Spleen (tissue), 7 donors: Measurements from ENCODE around the gene PRKCH.

Experiments used
- CTCF ChIP-seq, 11 experiments: fragments of 200-600 bp in 7 of 11; fragments of 450-650 bp in 4 of 11; sonication (generic) in 4 of 11; IDR thresholded peaks in 8 of 11; conservative IDR thresholded peaks in 3 of 11; 1 replicate in 7 of 11; 2 replicates in 4 of 11; pipeline versions ENCODE4 v1.4.0 to v1.8.0; 2016 to 2021; ENCODE audit warnings: antibody characterized with exemption in 11 of 11, inconsistent platforms in 4 of 11, mild to moderate bottlenecking in 1 of 11
- POLR2A ChIP-seq, 3 donors: fragments of 450-650 bp; IDR thresholded peaks; one replicate each; pipeline ENCODE4 v1.5.1; 2017; ENCODE audit warnings: antibody characterized with exemption in 3 of 3, mild to moderate bottlenecking in 1 of 3
- donor health status: DM: no; HTN: no; CAD: no; lungs with moderate emphysema.
- donor health status: DM: no; HTN: no; CAD: no.
- donor health status: DM: no; HTN: no; CAD: no.

- TF ChIP-seq CTCF (IDR thresholded peaks at IDR 0.05 in 8 of 11, conservative IDR thresholded peaks at IDR 0.05 in 3 of 11) (no peak), POLR2A (IDR thresholded peaks at IDR 0.05) (no peak)
Observed at GRCh38 chr14:61404637-61405036, 83.3 kb downstream of the PRKCH start.
